GM12864 (cell line): ENCODE data around the gene MEIKIN.
"Not testable (repeated sequence)": the region's sequence is repeated elsewhere in the genome, so short reads cannot be mapped to it uniquely, and the experiment has no call there.

ENCODE experiments used
- DNase-seq: peaks from one replicate; pipeline ENCODE4 v3.0.0-alpha.2; 2011; ENCODE audit warnings: low read depth
- H3K4me3 ChIP-seq: 2 replicates; pipeline ENCODE4 v1.5.1; 2011; ENCODE audit warnings: mild to moderate bottlenecking, low read depth, low read length, control low read depth
- TF ChIP-seq, protein P1 (sequence below): IDR thresholded peaks from 2 replicates; pipeline ENCODE4 v1.5.1; 2011; ENCODE audit warnings: low read depth, mild to moderate bottlenecking, moderate library complexity, low read length, control low read depth, inconsistent platforms; ENCODE audit errors: missing control alignments

The MEIKIN gene

DNA sequence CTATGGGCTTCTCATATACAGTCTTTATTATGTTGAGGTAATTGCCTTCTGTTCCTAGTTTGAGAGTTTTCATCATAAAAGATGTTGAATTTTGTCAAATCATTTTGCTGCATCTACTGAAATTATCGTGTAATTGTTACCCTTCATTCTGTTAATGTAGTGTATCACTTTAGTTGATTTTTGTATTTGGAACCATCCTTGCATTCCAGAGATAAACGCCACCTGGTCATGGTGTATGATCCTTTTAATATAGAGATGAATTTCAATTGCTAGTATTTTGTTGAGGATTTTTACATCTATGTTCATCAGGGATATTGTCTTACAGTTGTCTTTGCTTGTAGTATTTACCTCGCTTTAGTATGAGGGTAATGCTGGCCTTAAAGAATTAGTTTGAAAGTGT is 19.3 kb downstream of the MEIKIN start:
- TF ChIP-seq, protein P1, sequence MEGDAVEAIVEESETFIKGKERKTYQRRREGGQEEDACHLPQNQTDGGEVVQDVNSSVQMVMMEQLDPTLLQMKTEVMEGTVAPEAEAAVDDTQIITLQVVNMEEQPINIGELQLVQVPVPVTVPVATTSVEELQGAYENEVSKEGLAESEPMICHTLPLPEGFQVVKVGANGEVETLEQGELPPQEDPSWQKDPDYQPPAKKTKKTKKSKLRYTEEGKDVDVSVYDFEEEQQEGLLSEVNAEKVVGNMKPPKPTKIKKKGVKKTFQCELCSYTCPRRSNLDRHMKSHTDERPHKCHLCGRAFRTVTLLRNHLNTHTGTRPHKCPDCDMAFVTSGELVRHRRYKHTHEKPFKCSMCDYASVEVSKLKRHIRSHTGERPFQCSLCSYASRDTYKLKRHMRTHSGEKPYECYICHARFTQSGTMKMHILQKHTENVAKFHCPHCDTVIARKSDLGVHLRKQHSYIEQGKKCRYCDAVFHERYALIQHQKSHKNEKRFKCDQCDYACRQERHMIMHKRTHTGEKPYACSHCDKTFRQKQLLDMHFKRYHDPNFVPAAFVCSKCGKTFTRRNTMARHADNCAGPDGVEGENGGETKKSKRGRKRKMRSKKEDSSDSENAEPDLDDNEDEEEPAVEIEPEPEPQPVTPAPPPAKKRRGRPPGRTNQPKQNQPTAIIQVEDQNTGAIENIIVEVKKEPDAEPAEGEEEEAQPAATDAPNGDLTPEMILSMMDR: no peak
- H3K4me3 ChIP-seq: no peak overlapping the region
- no peak for DNase-seq

DNA sequence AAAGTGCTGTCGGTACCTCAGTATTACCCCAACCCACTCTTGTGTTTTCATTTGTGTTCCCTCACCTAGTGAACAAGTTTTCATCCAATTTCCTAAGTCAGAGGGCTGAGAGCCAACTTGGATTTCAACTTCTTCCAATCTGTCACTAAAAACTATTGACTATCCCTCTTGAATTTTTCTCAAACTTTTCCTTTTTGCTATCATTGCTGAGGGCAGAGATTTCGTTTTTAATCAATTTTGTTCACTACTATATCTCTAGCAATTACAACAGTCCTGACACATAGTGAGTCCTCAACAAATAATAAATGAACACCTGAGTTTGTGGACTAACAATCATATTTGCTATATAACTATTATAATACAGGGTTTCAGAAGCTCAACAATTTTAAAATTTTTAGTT is 29.0 kb downstream of the MEIKIN start:
- TF ChIP-seq, protein P1: no peak
- DNase-seq: no peak
- H3K4me3 ChIP-seq: no peak overlapping the region

DNA sequence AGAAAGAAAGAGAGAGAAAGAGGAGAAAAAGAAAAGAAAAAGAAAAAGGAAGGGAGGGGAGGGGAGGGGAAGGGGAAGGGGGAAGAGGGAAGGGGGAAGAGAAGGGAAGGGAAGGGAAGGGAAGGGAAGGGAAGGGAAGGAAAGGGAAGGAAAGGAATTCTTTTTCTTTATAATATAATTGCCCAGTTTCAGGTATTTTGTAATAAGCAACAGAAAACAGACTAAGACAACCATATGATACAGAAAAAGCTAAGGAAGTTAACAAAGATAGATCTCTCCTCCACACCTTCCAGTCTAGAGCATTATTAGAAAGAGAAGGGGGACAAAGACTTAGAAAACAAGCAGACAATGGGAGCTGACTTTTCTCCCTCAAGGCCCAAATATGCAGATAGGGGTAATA is 31.0 kb downstream of the MEIKIN start:
- TF ChIP-seq, protein P1: no peak
- no peak for DNase-seq
- H3K4me3 ChIP-seq: no peak overlapping the region

DNA sequence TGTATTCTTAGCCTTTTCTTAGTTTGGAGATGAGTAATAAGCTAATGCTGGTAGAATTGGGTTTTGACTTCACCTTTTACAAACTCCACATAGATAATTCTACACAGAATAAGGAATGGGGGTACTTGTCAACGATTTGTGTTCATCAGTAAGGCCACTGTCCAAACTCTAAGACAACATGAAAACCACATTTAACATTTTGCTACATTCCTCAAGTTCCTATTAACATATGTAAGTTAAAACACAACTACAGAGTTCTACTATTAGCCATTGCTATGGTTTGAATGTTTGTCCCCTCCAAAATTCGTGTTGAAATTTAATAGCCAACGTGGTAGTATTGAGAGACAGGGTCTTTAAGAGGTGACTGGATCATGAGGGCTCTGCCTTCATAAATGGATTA is 31.9 kb downstream of the MEIKIN start:
- TF ChIP-seq, protein P1: no peak

DNA sequence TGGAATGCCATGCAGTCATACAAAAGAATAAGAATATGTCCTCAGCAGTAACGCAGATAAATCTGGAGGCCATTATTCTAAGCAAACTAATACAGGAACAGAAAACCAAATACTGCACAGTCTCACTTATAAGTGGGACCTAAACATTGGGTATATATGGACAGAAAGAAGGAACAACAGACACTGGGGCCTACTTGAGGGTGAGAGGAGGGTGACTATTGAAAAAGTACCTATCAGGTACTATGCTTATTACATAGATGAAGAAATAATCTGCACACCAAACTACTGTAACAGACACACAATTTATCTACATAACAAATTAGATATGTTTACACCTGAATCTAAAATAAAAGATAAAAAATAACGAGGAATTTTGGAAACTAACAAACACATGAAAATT is 38.8 kb downstream of the MEIKIN start:
- no peak overlapping the region for H3K4me3 ChIP-seq
- TF ChIP-seq, protein P1: no peak
- DNase-seq: no peak

More for the DNA sequence above, 31.9 kb downstream of the MEIKIN start:
- no peak for DNase-seq
- H3K4me3 ChIP-seq: no peak overlapping the region

DNA sequence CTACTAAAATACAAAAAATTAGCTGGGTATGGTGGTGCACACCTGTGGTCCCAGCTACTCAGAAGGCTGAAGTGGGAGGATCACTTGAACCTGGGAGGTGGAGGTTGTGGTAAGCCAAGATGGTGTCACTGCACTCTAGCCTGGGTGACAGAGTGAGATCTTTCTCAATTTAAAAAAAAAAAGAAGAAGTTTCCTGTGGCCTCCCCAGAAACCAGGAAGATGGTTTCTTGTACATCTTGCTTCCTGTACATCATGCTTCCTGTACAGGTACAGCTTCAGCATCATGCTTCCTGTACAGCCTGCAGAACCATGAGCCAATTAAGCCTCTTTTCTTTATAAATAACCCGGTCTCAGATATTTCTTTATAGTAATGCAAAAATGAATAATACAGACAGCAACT is 43.2 kb downstream of the MEIKIN start:
- not testable (repeated sequence) for H3K4me3 ChIP-seq, DNase-seq

DNA sequence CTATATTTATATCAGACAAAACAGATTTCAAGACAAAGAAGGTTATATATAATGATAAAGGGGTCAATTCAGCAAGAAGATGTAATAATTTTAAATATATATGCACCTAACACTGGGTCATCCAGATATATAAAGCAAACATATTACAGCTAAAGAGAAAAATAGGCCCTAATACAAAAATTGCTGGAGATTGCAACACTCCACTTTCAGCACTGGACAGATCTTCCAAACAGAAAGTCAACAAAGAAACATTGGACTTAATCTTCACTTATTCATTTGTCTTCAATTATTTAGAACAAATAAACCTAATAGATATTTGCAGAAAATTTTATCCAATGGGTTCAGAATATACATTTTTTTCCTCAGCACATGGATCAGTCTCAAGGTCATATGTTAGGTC is 45.8 kb downstream of the MEIKIN start:
- DNase-seq: no peak
- TF ChIP-seq, protein P1: no peak
- H3K4me3 ChIP-seq: no peak overlapping the region

DNA sequence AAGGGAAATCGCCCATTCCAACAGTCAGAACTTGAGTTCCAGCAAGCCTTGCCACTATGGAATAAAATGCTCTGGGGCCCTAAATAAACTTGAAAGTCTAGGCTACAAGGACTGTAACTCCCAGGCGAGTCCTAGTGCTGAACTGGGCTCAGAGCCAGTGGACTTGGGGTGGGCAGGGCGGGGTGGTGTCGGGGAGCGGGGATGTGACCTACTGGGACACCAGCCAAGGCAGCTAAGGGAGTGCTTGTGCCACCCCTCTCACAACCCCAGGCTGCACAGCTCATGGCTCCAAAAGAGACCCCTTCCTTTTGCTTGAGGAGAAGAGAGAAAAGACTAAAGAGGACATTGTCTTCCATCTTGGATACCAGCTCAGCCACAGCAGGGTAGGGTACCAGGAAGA is 61.5 kb downstream of the MEIKIN start:
- no peak for DNase-seq
- TF ChIP-seq, protein P1: no peak
- H3K4me3 ChIP-seq: no peak overlapping the region
